G401 (cell line): ENCODE results near the gene DNAJC17. TPM values are rescaled to one million over a fixed set of nuclear protein-coding genes. Genes with fewer than 3 reads are reported as not detected.

Experiments used
- DNase-seq: peaks from one replicate; pipeline ENCODE4 v3.0.0-alpha.2; 2015; ENCODE audit warnings: low spot score
- in situ Hi-C: cut with HindIII; loops from 2 replicates; pipeline ENCODE4 v1.10.0; 2016; ENCODE audit warnings: low sequenced_read_pairs, mixed read lengths
- total RNA-seq: library from RNA; depleted of rRNA; stranded (reverse); fragments of >200 nt; shearing (Covaris generic); gene quantifications from 2 replicates; pipeline ENCODE4 v1.2.3, GENCODE V29; 2014

The DNAJC17 gene
- total RNA-seq, 1 experiment from 2014 or later, result 100 TPM

- in situ Hi-C loops, result no loop called here
- peak; percentile 55 for DNase-seq
These were observed 37.0 kb downstream of the DNAJC17 start for GRCh38 chr15:40770147-40770721.

DNA sequence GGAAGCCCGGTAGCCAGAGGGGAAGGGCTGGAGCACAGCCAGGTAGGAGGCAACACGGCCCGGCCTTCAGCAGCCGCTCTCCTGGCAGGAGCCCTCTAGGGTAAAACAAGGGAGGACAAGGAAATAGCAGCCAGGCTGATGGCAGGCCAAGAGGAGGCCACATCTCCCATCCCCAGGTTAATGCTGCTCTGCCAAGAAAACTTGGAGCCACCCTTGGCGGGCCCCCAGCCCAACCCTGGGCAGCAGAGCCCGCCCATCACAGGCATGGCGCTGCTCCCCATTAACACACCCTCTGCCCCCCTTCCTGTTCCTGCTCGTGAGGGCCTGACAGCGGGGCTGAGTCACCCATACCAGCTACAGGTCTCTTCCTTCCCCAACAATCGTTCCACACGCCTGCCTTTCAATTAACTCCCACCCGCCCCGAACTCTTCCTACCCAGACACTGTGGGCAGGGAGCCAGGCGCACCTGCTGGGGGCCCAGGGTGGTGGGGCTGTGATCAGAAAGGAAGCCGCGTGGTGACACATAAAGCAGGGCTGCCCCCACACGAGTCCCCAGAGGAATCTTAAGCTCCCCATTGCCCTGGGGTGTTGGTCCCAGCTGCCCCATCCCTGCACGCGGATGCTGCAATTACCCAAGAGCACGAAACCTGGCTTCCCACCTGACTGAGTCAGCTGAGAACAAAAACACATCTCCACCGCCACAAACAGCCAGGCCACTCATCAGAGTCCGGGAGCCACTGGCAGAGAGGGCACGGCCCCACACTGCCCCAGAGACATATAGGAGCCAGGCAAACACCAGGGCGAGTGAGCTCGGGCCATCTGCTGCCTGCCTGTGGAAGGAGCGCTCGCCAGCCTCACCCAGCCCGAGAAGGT lies 37.8 kb downstream of the DNAJC17 start, which contains the start of gene C15orf62:
Gene C15orf62 (plus strand): TSS at position 707 of the 873 bp plus-strand sequence. CDS start 516 bp downstream, outside the sequence.
- in situ Hi-C loops, result no loop called here
- peak; percentile 78 for DNase-seq

DNA sequence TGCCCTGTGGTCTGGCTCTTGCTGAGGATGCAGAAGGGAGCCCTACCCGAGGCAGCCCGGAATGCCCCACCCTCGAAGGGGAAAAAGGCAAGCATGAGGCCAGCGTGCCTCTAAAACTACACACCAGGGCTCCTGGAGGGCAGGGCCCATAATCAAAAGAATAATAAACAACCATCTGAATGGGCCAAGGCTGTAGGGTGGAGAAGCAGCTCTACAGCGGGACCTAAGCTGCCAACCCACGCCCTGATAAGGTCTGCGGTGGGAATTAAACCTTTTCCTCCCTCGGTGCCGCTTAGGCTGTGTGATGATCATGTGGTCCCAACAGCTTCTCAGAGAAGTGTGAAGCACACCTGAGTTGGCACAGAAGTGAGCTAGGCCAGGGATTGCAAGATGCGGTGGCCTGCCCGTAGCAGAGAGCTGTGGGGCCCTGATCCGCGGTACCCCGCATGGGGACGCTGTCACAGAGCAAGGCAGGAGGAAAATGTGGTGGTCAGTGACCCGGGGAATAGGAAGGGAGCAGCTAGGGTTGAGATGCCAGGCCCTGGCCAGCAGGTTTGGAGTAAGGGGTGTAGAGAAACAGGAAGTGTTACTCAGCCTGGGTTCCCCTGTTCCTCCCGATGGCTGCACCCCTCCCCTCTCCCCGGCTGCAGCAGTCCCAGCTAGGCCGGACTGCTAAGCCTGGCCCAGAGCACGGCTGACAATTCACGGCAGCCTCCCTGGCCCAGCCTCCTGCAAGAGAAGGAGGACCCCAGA lies 38.6 kb downstream of the DNAJC17 start:
- in situ Hi-C loops, result no loop called here
- peak; percentile 36 for DNase-seq

DNA sequence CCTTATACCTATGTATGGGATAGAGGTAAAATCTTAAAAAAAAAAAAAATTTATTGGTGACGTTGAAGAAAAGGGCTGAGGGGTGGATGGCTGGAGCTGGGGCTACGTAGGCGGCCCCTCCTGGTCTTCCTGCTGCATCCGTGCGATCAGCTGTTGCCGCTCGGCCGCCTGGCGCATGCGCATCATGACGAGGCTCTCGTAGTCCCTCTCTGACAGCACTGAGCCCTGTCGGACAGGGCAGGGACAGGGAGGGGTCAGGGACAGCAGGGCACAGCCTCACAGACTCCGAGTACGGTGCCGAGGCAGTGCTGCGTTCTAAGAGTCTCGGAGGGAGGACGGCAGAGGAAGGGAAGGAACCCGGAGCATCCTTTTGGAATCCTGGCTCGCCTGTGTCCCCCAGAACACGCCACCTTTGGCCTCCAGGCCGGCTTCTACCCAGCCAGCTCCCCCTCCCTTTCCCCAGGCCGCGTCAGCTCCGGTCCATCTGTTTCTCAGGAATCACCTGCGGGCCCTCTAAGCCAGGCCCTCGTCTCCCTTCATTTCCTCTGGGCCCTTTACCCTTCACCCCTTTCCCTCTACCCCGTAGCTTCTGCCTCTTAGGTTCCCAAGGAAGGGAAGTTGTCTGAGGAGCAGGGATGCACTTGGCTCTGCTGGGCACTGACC lies 39.3 kb downstream of the DNAJC17 start:
- in situ Hi-C loops, result no loop called here
- peak; percentile 90 for DNase-seq

DNA sequence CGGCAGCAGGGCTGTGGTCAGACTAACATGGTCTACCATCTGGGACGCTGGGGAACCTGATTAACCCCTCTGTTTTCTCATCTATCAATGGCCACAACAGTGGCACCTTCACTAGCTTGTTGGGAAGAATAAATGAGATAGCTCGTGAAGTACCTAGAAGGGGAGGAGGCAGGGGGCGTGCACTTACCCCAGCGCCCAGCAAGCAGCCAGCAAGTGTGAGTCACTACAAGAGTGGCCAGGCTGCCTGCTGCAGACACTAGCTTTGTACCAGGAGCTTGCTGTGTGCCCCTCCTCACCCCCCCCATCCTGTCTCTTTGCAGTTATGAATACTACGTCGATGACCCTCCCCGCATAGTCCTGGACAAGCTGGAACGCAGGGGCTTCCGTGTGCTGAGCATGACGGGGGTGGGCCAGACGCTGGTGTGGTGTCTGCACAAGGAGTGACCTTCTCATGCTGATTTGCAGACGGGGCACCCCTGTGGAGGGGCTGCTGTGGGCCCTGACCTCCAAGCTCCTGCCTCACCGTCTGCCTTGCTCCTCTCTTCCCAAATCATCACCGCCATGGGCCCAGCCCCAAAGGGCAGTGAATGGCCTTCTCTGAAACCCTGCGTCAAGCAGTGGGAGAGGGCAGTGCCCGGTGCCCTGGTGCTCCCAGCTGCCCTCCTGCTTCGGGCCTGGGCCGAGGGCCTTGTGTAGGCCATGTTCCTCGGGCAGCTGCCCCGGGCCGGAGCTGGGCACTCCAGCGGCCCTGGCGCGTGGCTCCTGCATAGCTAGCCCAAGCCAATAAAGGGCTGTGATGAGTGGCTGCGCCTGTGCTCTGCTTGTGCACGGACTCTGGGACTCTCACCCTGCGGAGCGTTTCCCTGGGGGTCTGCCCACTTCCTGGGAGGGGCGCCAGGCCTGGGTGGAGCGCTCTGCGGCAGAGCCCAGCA lies 40.1 kb downstream of the DNAJC17 start:
- in situ Hi-C loops, result no loop called here
- peak; percentile 16 for DNase-seq

DNA sequence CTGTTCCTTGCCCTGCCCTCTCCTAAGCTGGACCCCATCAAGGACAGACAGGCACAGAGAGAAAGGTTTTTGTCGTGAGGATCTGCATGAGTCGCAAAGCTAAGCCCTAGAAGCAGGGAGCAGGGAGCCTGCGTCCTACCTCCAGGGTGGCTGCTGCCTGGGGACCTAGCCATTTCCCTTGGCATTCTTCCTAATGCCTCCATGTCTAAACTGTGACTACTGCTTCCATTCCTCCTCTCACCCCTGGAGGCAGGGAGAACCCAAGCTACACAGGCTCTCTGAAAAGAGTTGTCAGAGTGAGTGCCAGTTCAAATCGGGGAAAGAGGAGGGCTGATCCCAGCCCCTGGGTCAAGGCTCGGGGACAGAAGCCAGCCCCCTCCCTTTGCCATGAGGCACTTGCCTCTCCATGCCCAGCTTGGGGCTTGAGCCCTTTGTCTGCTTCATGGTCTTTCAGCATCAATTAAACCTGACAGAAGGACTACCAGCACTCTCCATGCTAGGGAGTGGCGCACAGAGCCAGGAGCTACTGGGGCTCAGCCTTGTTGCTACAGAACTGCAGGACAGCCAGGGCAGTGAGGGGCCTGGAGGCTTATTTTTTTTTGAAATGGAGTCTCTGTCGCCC lies 41.0 kb downstream of the DNAJC17 start:
- DNase-seq, result peak; percentile 47
- in situ Hi-C loops, result no loop called here

DNA sequence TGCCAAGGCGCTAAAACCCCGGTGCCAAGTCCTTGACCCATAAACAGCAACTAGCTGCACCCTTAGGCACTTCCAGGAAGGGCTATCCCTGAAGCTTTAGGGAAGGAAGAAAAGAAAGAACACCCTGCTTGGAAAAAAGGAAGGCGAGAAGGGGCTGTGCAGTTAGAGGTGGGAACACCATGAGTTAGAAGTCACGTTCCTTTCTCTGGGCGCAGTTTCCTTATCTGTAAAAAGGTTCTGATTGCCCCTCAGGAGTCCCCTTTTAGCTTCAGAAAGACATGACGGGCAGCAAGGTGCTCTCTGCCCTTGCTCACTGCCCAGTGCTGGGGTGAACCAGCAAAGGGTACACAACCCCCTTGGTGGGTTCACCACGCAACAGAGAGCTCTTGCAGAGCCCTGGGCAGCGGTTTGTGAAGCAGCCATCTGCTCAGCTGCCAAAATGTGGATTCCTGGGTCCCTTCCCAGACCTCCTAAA lies 42.6 kb downstream of the DNAJC17 start:
- peak; percentile 45 for DNase-seq
- in situ Hi-C loops, result no loop called here

DNA sequence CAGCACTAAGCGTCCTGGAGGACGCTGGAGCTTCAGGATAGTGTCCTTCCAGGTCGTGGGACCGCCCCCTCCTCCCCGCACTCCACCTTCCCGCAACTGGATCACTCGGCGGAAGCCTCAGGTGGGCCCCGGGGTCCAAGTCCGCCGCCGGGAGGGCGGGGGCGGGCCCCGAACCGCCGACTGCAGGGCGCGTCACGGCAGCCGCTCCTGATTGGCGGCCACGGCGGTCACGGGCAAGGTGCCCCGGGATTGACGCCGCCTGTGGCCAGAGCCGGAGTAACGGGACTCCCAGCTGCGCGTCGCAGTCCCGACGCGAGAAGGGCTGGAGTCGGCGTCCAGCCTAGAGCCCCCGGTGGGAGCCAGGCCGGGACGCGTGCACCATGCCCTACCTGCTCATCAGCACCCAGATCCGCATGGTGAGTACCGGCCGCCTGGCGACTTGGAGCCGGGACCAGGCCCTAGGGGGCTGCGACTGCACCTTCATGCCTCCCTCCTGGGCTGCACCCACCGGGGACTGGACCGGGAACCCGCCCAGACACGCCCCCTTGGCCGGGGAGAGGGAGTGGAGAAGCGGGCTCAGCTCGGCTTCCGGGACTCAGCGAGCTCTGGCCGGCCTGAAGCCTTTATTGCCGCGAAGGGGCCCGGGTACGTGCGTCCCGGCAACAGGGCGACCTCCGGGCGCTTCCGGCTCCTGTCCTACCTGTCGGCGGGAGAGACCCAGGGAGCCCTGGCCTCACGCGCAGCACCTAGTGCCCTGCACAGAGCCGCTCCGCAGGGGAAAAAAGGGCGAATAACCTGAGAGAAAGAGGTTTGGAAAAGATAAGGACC lies 43.3 kb downstream of the DNAJC17 start, which contains the start of gene GCHFR:
Gene GCHFR (plus strand): TSS at position 268 of the 828 bp plus-strand sequence. CDS start 113 bp downstream, at position 381.
- DNase-seq, result peak; percentile 67
- in situ Hi-C loops, result no loop called here

GRCh38 chr15:40762919-40763800 lies 44.1 kb downstream of the DNAJC17 start:
- in situ Hi-C loops, result no loop called here
- DNase-seq, result peak; percentile 66

GRCh38 chr15:40759961-40760360 lies 47.3 kb downstream of the DNAJC17 start:
- no peak for DNase-seq
- in situ Hi-C loops, result no loop called here

DNA sequence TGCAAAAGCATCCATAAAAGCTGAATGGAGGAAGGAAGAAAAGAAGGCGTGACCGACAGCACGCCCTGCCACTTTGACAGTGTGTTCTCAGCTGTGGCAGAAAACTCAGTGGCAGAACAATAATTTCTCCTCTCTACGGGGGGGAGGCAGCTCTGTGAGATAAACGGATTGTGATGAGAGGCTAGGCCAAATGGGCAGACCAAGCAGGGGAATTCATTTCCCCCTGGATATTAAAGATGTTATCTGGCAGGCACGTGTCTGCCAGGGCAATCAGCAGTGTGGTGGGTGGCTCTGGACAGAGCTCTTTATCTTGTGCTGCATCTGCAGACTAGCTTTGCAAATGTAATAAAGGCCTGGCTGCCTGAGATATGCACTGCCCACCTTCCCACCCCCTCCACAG lies 50.3 kb downstream of the DNAJC17 start:
- in situ Hi-C loops, result no loop called here
- DNase-seq, result peak; percentile 69

- no peak for DNase-seq
- in situ Hi-C loops, result no loop called here
These were observed 51.5 kb downstream of the DNAJC17 start for GRCh38 chr15:40755812-40756208.

DNA sequence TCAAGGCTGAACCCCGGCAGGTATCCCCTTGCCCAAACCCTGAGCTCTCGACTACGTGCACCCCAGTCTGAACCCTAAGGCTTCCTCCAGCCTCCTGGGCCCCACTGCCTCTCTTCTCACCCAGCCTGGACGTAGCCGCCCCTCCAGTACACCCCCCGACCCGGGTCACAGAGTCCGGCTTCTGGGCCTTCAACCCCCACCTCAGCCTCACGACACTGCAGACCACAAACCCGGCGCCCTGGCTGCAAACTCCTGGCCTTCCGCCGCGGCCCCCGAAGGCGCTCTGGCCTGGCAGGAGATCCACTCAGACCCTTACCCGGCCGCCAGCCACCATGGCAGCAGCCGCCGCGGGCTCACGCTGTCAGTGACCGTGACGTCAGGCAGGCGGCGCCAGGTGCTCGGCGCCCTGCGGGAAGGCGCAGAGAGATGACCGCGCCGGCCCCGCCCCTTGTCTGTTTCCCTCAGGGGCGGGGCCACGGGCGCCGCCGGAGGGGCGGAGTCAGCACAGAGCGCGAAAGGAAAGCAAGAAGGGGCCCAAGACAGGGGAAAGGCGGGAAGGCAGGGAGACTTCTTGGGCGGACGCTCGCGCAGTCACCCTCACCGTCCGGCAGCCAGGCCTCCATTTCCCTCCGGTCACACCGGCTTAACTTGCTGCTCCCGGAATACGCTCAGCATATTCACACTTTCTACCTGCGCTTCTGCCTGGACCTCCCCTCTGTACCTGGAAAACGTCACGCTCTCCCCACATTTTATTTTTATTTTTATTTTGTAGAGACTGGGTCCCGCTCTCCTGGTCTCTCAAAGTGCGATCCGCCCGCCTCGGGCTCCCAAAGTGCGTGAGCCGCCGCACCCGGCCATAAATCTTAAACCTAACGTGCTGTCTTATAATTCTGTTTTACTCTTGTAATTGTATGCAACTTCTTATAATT lies 52.1 kb downstream of the DNAJC17 start, which contains the start of gene RMDN3:
Gene RMDN3 (minus strand): TSS at position 372 of the 929 bp plus-strand sequence. CDS start 471 bp downstream, outside the sequence.
- in situ Hi-C loops, result no loop called here
- peak; percentile 93 for DNase-seq

GRCh38 chr15:40754574-40754882 lies 52.7 kb downstream of the DNAJC17 start:
- peak; percentile 25 for DNase-seq
- in situ Hi-C loops, result no loop called here

- no peak for DNase-seq
- in situ Hi-C loops, result no loop called here
These were observed 55.5 kb downstream of the DNAJC17 start for GRCh38 chr15:40751745-40752144.
